ENCODE results near the gene POLDIP2.
A peak's percentile ranks its signal among the peaks of the same experiment; 100 is the strongest.

Gene POLDIP2

DNA sequence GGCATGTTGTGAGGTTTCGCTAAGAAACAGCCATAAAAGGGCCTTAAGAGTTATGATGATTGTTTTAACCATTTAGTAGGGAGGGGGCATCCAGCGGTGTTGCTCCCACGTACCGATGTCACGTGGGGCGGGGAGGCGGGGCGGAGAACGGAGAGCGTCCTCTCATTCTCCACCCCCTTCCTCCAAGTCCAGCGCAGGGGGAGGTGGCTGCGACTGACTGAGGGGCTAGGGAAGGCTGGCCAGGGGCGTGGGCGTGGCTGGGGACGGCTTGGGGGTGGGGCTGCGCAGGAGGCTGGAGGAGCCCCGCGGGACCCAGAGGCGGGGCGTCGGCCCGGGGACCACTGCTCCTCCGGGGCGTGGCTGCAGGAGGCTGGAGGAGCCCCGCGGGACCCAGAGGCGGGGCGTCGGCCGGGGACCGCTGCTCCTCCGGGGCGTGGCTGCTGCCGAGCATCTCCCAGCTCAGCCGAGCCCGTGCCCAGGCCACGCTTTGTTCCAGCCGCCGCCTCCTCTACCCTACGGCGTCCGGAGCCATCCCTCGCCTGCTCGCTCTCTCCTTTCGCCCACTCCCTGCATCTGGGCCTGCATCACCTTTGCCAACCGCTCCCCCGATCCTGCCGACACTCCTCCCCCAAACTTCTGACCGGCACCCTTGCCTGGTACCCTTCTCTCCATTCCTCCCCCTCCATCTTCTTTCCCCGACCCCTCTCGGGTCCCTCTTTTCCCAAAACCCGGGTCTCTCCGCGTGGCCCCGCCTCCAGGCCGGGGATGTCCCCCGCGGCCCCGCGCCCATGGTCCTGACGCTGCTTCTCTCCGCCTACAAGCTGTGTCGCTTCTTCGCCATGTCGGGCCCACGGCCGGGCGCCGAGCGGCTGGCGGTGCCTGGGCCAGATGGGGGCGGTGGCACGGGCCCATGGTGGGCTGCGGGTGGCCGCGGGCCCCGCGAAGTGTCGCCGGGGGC is 14.2 kb upstream of the POLDIP2 start, which contains the start of gene SARM1:
TSS of gene SARM1 (plus strand) at position 450 of the 958 bp plus-strand sequence. CDS start at position 789, 339 bp downstream.
- H3K4me3 ChIP-seq (ENCODE audit: low read depth, low read length) = peak within 1 kb of the TSS; percentile 60
- in situ Hi-C loops (cut with HindIII; ENCODE audit: low sequenced_read_pairs) = no loop called here

DNA sequence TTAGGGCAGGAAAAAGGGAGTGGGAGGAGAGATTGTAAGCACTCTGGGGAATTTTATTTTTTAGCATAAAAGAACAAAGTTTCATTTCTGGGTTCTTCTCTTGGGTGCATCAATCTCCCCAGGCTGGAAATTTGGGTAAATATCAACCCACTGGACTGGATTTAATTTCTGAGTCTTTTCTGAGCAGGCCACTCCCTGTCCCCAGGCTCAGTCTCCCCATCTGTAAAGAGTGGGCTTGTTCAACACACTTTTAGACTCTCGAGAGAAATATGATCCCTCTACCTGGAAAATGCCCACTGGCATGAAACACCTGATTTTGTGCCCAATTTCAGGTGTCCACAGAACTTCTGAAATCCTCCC is 13.4 kb upstream of the POLDIP2 start:
- TF ChIP-seq, protein P1, sequence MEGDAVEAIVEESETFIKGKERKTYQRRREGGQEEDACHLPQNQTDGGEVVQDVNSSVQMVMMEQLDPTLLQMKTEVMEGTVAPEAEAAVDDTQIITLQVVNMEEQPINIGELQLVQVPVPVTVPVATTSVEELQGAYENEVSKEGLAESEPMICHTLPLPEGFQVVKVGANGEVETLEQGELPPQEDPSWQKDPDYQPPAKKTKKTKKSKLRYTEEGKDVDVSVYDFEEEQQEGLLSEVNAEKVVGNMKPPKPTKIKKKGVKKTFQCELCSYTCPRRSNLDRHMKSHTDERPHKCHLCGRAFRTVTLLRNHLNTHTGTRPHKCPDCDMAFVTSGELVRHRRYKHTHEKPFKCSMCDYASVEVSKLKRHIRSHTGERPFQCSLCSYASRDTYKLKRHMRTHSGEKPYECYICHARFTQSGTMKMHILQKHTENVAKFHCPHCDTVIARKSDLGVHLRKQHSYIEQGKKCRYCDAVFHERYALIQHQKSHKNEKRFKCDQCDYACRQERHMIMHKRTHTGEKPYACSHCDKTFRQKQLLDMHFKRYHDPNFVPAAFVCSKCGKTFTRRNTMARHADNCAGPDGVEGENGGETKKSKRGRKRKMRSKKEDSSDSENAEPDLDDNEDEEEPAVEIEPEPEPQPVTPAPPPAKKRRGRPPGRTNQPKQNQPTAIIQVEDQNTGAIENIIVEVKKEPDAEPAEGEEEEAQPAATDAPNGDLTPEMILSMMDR (IDR thresholded peaks at IDR 0.05; ENCODE audit: low read depth, low read length) = no peak
- DNase-seq (ENCODE audit: low read depth, low spot score) = no peak
- in situ Hi-C loops (cut with HindIII; ENCODE audit: low sequenced_read_pairs) = no loop called here
- H3K4me3 ChIP-seq (ENCODE audit: low read depth, low read length) = peak overlapping the region; percentile 60

More for the DNA sequence above, 14.2 kb upstream of the POLDIP2 start, which contains the start of gene SARM1:
- DNase-seq (ENCODE audit: low read depth, low spot score) = peak; percentile 92
- TF ChIP-seq, protein P1 (IDR thresholded peaks at IDR 0.05; ENCODE audit: low read depth, low read length) = no peak

DNA sequence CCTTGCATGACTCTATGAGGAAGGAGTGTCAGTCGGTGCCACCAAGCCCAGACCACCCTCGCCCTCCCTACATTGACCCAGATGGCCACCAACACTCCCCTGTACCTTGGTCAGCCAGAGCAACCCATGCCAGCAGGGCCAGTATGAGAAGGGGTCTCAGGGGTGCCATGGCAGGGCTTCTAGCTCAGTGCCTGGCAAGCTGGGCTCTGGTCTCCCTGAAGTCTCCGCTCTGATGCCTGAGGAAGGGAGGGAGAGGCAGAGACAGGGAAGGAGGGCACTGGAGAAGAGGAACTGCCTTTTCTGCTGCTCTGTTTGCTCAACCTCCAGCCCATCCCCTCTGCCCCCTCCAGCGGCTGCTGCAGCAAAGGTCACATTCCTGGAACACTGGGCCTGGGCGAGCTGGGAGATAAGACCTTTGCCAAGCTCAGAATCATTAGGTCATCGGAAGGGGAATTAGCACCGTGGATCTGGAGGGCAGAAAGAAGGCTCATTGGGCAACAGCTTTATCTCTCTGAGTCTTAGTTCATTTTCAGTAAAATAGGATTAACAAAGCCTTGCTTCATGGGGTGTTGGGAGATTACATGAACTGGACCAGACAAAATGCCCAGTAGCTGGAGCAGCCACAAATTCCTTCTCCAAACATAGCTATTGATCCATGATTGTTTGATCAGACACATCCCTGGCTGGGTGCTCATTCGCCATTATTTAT is 12.9 kb upstream of the POLDIP2 start, which contains the start of gene VTN:
TSS of gene VTN (minus strand) at position 273 of the 709 bp plus-strand sequence. CDS start at position 169, 104 bp downstream.
- in situ Hi-C loops (cut with HindIII; ENCODE audit: low sequenced_read_pairs) = no loop called here
- peak within 1 kb of the TSS; percentile 60 for H3K4me3 ChIP-seq (ENCODE audit: low read depth, low read length)
- no peak for DNase-seq (ENCODE audit: low read depth, low spot score)
- TF ChIP-seq, protein P1 (IDR thresholded peaks at IDR 0.05; ENCODE audit: low read depth, low read length) = no peak

DNA sequence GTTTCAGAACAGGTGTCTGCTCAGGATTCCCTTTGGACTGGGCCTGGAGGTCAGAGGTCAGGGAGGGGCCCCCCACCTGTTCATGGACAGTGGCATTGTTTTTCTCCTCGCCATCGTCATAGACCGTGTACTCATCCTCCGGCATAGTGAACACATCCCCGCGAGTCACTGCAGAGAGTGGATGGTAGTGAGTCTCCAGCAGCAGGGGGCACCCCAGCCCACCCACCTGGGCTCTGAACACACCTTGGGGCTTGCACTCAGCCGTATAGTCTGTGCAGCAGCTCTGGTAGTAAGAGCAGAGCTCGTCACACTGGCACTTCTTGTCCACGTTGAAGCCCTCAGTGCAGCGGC is 12.3 kb upstream of the POLDIP2 start:
- no peak for DNase-seq (ENCODE audit: low read depth, low spot score)
- H3K4me3 ChIP-seq (ENCODE audit: low read depth, low read length) = no peak overlapping the region
- in situ Hi-C loops (cut with HindIII; ENCODE audit: low sequenced_read_pairs) = no loop called here
- TF ChIP-seq, protein P1 (IDR thresholded peaks at IDR 0.05; ENCODE audit: low read depth, low read length) = no peak

DNA sequence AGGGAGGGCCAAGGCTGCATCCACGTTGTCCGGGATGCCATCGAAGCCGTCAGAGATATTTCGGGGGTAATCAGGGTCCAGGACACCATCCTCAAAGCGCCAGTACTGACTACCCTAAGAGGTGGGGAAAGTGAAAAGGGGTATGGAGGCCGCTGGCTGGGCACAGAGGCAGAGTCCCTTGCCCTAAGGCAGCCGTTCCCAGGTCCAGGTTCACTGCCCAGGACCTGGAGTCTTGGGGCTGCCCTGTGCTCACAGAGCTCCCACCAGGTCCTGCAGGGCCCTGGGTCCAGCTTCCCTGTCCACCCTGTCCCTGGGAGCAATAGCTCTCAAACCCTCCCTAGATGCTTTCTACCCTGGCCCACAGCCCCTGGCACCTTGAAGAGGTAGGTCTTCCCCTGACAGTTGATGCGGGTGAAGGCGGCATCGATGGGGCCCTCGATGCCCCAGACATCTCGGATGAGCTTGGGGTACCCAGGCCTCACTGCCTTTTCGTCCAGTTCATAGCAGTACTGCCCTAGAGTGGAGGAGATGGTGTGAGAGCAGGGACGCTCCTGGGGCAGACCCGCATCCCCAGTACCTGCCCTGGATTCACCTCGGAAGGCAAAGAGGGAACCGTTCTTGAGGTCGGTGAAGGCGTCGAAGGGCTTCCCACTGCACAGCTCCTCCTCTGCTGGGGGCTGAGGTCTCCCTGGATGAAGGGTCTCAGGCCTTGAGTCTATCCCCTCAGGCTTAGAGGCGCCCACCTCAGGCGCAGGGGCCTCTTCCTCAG is 11.8 kb upstream of the POLDIP2 start:
- no peak overlapping the region for H3K4me3 ChIP-seq (ENCODE audit: low read depth, low read length)
- in situ Hi-C loops (cut with HindIII; ENCODE audit: low sequenced_read_pairs) = no loop called here
- DNase-seq (ENCODE audit: low read depth, low spot score) = no peak
- TF ChIP-seq, protein P1 (IDR thresholded peaks at IDR 0.05; ENCODE audit: low read depth, low read length) = no peak

DNA sequence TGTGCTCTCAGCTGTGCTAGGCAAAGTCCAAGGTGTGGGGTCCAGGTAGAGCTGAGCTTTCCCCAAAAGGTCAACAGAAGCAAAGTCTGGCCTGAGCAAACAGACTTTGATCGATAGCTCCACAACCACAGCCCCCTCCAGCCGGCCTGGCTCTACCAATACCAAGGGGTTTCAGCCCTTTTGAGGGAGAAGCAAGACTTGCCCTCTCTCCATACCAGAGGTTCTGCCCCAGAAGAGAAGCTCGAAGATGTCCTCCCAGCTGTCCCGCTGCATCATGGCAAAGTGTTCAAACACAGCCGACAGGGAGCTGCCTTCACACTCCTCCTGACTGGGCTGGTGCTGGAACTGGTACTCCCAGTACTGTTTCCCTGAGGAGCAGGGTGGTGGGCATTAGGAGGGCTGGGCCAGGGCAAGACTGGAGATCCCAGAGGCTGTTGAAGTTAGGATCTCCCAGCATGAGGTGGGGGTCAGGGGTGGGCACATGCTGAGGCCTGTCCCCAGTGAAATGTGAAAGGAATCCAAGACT is 11.0 kb upstream of the POLDIP2 start:
- TF ChIP-seq, protein P1 (IDR thresholded peaks at IDR 0.05; ENCODE audit: low read depth, low read length) = no peak
- in situ Hi-C loops (cut with HindIII; ENCODE audit: low sequenced_read_pairs) = no loop called here

More for the DNA sequence above, 11.0 kb upstream of the POLDIP2 start:
- no peak for DNase-seq (ENCODE audit: low read depth, low spot score)
- H3K4me3 ChIP-seq (ENCODE audit: low read depth, low read length) = no peak overlapping the region
